Medulla oblongata (tissue), 1 donor: ENCODE data around the gene FAM180B.
"Not testable (repeated sequence)": the region's sequence is repeated elsewhere in the genome, so short reads cannot be mapped to it uniquely, and the experiment has no call there.

Experiments
- DNase-seq: peaks from one replicate; pipeline ENCODE4 v3.0.0-alpha.2; 2015; ENCODE audit errors: extremely low spot score

Gene FAM180B

GRCh38 chr11:47586098-47586855 is at the start of gene FAM180B:
Gene FAM180B (plus strand): TSS chr11:47586678. CDS start chr11:47586769, 91 bp downstream.
- peak; percentile 77 for DNase-seq

- peak; percentile 17 for DNase-seq
Measured at GRCh38 chr11:47536915-47537314, 49.6 kb upstream of the FAM180B start.

- peak; percentile 76 for DNase-seq
Measured at GRCh38 chr11:47538741-47539565, 47.5 kb upstream of the FAM180B start.

GRCh38 chr11:47539681-47540039 is 46.8 kb upstream of the FAM180B start:
- DNase-seq: no peak

- DNase-seq: no peak
Measured at GRCh38 chr11:47541070-47541469, 45.4 kb upstream of the FAM180B start.

- no peak for DNase-seq
Measured at GRCh38 chr11:47545298-47545697, 41.2 kb upstream of the FAM180B start.

GRCh38 chr11:47546274-47546673 is 40.2 kb upstream of the FAM180B start:
- DNase-seq: not testable (repeated sequence)

GRCh38 chr11:47550288-47551047 is 36.0 kb upstream of the FAM180B start:
- no peak for DNase-seq

GRCh38 chr11:47551086-47551485 is 35.4 kb upstream of the FAM180B start:
- DNase-seq: no peak

- DNase-seq: peak; percentile 34
Measured at GRCh38 chr11:47552056-47552565, 34.4 kb upstream of the FAM180B start.

- peak; percentile 93 for DNase-seq
Measured at GRCh38 chr11:47552566-47553405, 33.7 kb upstream of the FAM180B start, which contains the start of gene CELF1. Gene CELF1 (minus strand): TSS chr11:47553132. CDS start chr11:47499523, 53,609 bp downstream.

- no peak for DNase-seq
Measured at GRCh38 chr11:47553406-47553743, 33.1 kb upstream of the FAM180B start.

- DNase-seq: not testable (repeated sequence)
Measured at GRCh38 chr11:47557004-47557403, 29.5 kb upstream of the FAM180B start.

GRCh38 chr11:47558695-47559094 is 27.8 kb upstream of the FAM180B start:
- DNase-seq: no peak

GRCh38 chr11:47560426-47560825 is 26.1 kb upstream of the FAM180B start:
- DNase-seq: no peak

GRCh38 chr11:47562393-47562792 is 24.1 kb upstream of the FAM180B start:
- not testable (repeated sequence) for DNase-seq

- not testable (repeated sequence) for DNase-seq
Measured at GRCh38 chr11:47564366-47564765, 22.1 kb upstream of the FAM180B start.

- DNase-seq: no peak
Measured at GRCh38 chr11:47564933-47565339, 21.5 kb upstream of the FAM180B start.

GRCh38 chr11:47565340-47566148 is 20.9 kb upstream of the FAM180B start, which contains the start of gene PTPMT1:
Gene PTPMT1 (plus strand): TSS chr11:47565599. CDS start chr11:47565623, 24 bp downstream.
- DNase-seq: peak; percentile 45

GRCh38 chr11:47566149-47566698 is 20.3 kb upstream of the FAM180B start:
- DNase-seq: no peak
